HG02973 (cell line): ENCODE results near the gene TMPRSS3.

Experiments
- ATAC-seq: cut with Tn5 transposase; IDR thresholded peaks from one replicate; pipeline ENCODE4 v1.9.1; 2021; ENCODE audit warnings: moderate library complexity; ENCODE audit not compliant: unreplicated experiment

Gene TMPRSS3

DNA sequence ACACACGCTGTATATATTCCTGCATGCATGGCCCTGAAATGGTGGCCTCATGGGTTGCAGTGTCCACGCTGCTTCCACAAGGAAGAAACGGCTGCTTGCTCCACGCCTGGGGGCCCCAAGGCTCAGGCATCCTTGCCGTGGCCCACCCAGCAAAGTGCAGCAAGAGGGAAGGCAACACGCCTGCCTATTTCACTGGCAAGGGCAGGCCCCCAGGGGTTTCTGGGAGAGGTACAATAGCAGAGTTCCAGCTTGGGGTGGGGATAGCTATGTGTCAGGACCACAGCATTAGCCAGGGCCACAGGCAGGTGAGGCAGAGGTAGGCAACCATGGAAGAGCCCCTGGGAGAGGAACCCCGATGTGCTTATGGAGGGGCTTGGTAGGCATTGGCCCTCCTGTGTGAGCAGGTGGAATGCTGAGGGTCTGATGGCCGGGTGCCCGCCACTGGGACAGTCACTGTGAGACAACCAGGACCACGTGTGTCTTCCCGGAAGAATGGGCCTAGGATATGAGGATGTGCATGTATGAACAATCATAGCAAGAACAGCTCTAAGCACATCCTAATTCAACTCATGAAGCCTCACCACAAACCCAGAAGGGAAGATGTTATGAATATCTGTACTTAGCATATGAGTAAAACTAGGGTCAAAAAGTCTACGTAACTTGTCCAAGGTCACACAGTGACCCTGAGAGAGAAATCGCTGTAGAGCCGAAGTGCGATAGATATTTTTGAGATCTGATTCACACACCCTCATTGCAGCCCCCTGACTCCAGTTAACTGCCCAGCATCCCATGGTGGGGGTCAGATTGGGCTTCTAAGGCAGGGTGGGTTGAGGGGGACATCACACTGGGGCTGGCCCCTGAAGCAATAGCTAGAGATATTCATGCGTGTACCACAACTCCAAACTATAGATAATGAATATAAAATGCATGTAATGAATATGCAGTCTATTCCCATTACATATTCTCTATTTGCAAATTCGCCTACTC is 56.8 kb downstream of the TMPRSS3 start:
- no peak for ATAC-seq

DNA sequence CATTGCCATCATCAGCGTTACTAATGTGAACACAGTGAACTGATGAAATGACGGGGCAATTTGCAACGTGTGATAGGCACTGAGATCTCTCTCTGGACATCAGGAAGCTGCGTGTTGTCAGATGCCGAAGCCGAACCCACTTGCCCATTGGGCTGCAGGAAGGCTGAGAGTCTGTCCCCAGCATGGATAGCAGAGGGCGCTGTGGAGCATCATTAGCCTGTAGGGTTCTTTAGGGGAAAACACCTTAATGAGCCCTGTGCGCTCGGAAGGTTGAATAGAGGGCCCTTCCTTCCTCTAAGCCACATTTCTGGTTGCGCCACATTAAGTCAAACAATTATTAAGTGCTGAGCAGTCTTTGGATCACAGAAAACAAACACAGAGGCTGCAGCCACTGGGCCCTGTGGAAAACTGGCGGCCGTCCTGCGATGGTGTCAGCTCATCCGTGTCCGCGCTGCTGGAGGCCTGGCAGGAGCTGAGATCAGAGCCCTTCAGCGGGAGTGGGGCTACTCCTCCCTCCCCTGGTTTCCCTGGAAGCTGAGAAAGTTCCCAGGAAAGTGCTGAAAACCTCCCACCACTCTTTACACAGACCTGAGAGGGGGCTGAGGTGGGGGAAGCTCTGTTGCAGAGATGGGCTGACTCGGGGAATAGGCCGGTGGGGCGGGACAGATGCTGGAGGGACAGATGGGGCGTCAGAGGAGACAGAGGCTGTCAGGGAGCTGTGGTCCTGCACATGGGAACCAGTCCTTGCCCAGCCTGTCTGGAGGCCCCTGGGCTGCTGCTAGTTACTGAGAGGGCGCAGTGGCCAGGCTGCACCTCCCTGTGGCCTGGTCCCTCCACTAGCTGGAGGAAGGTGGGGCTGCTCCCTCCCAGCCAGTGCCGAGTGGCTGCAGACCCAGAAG is 57.8 kb downstream of the TMPRSS3 start:
- no peak for ATAC-seq

DNA sequence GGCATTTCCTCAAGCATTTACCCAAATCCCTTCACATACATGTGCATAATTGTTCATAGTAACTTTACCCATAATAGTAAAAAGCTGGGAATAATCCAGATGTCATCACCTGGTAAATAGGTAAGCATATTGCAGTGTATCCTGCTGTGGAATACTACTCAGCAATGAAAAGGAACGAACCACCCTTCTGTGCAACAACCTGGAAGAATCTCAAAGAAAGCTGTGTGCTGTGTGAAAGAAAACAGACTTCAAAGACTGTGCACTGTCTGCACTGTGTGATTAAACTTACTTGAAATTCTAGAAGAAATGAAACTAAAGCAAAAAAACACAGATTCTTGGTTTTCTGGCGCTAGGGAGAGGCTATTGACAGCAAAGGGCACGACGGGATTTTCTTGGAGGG is 58.6 kb downstream of the TMPRSS3 start:
- ATAC-seq: no peak

- ATAC-seq: no peak
Measured at GRCh38 chr21:42336054-42336453, 59.8 kb downstream of the TMPRSS3 start.

DNA sequence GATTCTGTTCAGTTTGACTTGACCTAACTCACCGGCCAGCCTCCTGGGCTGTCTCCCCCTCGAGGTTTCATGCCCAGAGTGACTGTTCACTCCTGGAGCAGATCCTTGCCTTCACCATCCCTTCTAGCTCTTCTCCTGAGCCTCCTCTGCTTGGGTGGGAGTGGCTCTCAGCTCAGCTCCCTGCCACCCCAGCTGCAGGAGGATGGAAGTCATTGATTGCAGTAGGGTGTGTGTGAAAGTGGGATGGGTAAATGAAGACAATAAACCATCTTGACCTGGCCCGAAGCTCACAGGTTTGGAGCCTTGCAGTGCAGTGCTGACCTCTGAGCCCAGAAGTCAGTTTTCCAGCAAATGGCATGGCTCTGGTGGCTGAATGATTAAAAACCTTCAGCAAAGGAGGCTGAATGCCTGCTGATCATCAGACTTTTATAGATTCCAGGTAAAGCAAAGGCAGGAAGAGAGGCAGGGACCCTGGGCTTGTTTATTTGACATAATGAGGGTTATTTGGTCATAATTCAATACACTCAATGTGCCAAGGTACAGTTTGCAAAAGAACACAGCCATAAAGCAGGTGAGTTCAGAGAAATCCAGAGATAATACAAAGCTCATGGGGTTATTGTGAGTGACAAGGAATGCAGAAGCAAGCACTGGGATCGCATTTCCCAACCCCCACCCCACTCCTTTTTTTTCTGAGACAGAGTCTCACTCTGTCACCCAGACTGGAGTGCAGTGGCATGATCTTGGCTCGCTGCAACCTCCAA is 63.1 kb downstream of the TMPRSS3 start:
- no peak for ATAC-seq

GRCh38 chr21:42331660-42332059 is 64.2 kb downstream of the TMPRSS3 start:
- ATAC-seq: no peak

DNA sequence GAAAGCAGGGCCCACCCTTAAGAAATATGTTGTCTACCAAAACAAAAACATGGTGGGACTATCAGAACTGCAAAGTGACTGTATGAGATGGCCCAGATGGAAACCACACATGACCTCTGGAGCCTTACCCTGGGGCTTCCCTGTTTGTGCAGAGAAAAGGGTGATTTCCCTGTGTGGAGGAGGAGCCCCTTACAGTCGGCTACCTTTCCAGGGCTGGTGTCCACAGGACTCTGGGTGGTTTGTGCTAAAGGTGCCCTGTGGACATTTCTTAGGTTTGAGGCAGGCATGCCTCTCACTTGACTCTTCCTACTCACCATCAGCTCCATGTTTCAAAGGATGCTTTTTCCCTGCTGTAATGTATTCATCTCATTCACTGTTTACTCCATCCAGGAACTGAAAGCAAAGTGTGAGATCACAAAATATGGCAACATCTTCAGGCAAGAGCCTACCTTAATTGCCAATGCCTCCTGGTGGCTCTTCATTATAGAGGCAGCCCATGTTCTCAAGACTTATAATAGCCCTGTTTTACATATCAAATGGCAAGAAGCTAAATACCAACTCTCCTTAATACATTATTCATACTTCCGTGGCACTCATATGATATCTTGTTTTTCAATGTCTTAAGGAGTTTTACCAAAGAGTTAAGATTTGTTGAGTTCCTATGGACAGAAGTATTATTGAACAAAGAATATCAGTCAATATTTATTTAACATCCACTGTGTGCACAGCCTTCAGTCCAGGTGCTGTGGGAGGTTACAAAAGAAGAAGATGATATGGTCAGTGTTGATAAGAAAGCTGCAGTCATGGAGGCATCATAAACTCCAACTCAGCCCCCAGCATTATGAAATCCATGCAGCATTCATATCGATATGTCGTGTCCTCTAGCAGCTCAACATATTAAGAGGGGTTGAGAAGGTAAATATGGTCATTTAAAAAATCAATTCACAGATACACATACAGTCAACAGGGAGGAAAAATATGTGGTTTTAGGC is 65.2 kb downstream of the TMPRSS3 start:
- ATAC-seq: no peak

- no peak for ATAC-seq
Measured at GRCh38 chr21:42324896-42325295, 71.0 kb downstream of the TMPRSS3 start.
